Naive thymus-derived CD4-positive, alpha-beta T cell (primary cell): ENCODE results near the gene POLR1F. TPM values are rescaled to one million over a fixed set of nuclear protein-coding genes. Genes with fewer than 3 reads are reported as not detected.

Experiments
- ATAC-seq: fragments of 150-1000 bp; cut with Tn5 transposase; 2 replicates; pipeline ENCODE4 v1.10.0; 2021; ENCODE audit warnings: mild to moderate bottlenecking, moderate library complexity
- CTCF ChIA-PET: fragments of 350-600 bp; sonication (Branson Sonifier 250); formaldehyde crosslinking; loops from one replicate; lab custom pipeline; 2021; ENCODE audit warnings: antibody characterized with exemption; lab: Charles Lee
- POLR2A ChIA-PET: fragments of 350-600 bp; sonication (Branson Sonifier 250); formaldehyde crosslinking; loops from one replicate; lab custom pipeline; 2021; ENCODE audit warnings: antibody characterized with exemption, inconsistent platforms; lab: Charles Lee
- DNase-seq, 9 donors: peaks; one replicate each; pipeline versions ENCODE4 v3.0.0 to v3.0.0-alpha.2; 2020 to 2022; ENCODE audit warnings: mixed read lengths in 1 of 9
- H3K27ac ChIP-seq: one replicate; pipeline ENCODE4 v1.7.0; 2013; ENCODE audit warnings: mild to moderate bottlenecking, low read depth, low read length, moderate library complexity
- H3K27me3 ChIP-seq, 2 donors: one replicate each; pipeline ENCODE4 v1.7.0; 2013; ENCODE audit warnings: low read length in 2 of 2, mild to moderate bottlenecking in 2 of 2, moderate library complexity in 2 of 2; ENCODE audit not compliant: control insufficient read depth in 2 of 2, insufficient read depth in 2 of 2
- H3K36me3 ChIP-seq, 3 experiments: 1 replicate in 2 of 3; 2 replicates in 1 of 3; pipeline ENCODE4 v1.7.0; 2013; ENCODE audit warnings: low read length in 3 of 3, mild to moderate bottlenecking in 3 of 3, moderate library complexity in 1 of 3; ENCODE audit not compliant: insufficient read depth in 3 of 3, control insufficient read depth in 2 of 3
- H3K4me1 ChIP-seq, 2 donors: one replicate each; pipeline ENCODE4 v1.7.0; 2013; ENCODE audit warnings: low read length in 2 of 2, mild to moderate bottlenecking in 2 of 2, moderate library complexity in 1 of 2; ENCODE audit not compliant: control insufficient read depth in 2 of 2, insufficient read depth in 2 of 2
- H3K4me3 ChIP-seq: 2 replicates; pipeline ENCODE4 v1.7.0; 2013; ENCODE audit warnings: mild to moderate bottlenecking, low read length
- H3K9me3 ChIP-seq, 3 experiments: 1 replicate in 2 of 3; 2 replicates in 1 of 3; pipeline ENCODE4 v1.7.0; 2013; ENCODE audit warnings: low read length in 3 of 3; ENCODE audit not compliant: control insufficient read depth in 2 of 3
- H3K27ac Mint-ChIP-seq, 9 donors: one replicate each; pipeline ENCODE4 v1.8.0; 2020 to 2022; ENCODE audit warnings: mixed read lengths in 9 of 9, mild to moderate bottlenecking in 8 of 9, moderate library complexity in 5 of 9, inconsistent platforms in 2 of 9
- H3K27me3 Mint-ChIP-seq, 5 donors: one replicate each; pipeline ENCODE4 v1.8.0; 2021 to 2022; ENCODE audit warnings: mixed read lengths in 5 of 5, mild to moderate bottlenecking in 1 of 5
- H3K36me3 Mint-ChIP-seq, 5 donors: one replicate each; pipeline ENCODE4 v1.8.0; 2020 to 2022; ENCODE audit warnings: mixed read lengths in 5 of 5, mild to moderate bottlenecking in 3 of 5, inconsistent platforms in 1 of 5
- H3K4me1 Mint-ChIP-seq, 7 donors: one replicate each; pipeline ENCODE4 v1.8.0; 2020 to 2022; ENCODE audit warnings: mixed read lengths in 7 of 7, mild to moderate bottlenecking in 3 of 7, inconsistent platforms in 1 of 7
- H3K4me3 Mint-ChIP-seq, 10 donors: one replicate each; pipeline ENCODE4 v1.8.0; 2020 to 2022; ENCODE audit warnings: mild to moderate bottlenecking in 10 of 10, mixed read lengths in 10 of 10, moderate library complexity in 6 of 10, inconsistent platforms in 2 of 10
- H3K9me3 Mint-ChIP-seq, 11 donors: one replicate each; pipeline ENCODE4 v1.8.0; 2020 to 2022; ENCODE audit warnings: mixed read lengths in 11 of 11, mild to moderate bottlenecking in 4 of 11, inconsistent platforms in 1 of 11, moderate library complexity in 1 of 11
- intact Hi-C, 2 donors: fragments of 100-400 bp; cut with micrococcal nuclease; formaldehyde crosslinking; loops; one replicate each; pipeline ENCODE4 v1.15.1; 2023
- polyA plus RNA-seq, 2 donors: library from polyadenylated mRNA; unstranded; fragments of 300-500 nt; fragmentation: Illumina TruSeq; gene quantifications; one replicate each; pipeline ENCODE4 v1.2.3, GENCODE V29; 2021
- total RNA-seq, 6 experiments: library from RNA in 5 of 6; stranded (reverse) in 5 of 6; gene quantifications; 1 replicate in 5 of 6; 2 replicates in 1 of 6; pipeline ENCODE4 v1.2.3 and lab custom pipeline; 2021 to 2026

Gene POLR1F
- total and polyA plus RNA-seq, 7 experiments from 2014 or later, result 11.8 to 40.1 (median 20.1) TPM

GRCh38 chr7:19707240-19707639, 1.6 kb downstream of the POLR1F start:
- Mint-ChIP-seq H3K4me3 (peak overlapping the region; percentile 95 to 99 (median 97)), H3K4me1 (peaks cover 31 to 65% (median 59%) of the 10 kb centered on the region in 7 donors), H3K36me3 (peaks cover 0 to 14% (median 10%) of the 10 kb centered on the region in 5 donors), H3K27me3 (peaks cover 0 to 5% (median 0%) of the 10 kb centered on the region in 5 donors), H3K27ac (peak overlapping the region in 8 of 9 donors; percentile 68 to 97 (median 94)), H3K9me3 (no peaks in the 10 kb centered on the region)
- no peaks in the 10 kb centered on the region for H3K27me3 ChIP-seq
- ChIA-PET CTCF (no interaction called here), POLR2A (no interaction called here)
- no peak overlapping the region for H3K27ac ChIP-seq
- peaks cover 19 to 23% of the 10 kb centered on the region in 2 donors for H3K4me1 ChIP-seq
- no peak for DNase-seq
- intact Hi-C loops, result loop anchor here (10.0 kb wide), 2 partner anchors 1088 to 1772 kb away; no protein-coding TSS in a partner anchor
- no peaks in the 10 kb centered on the region for H3K9me3 ChIP-seq
- no peak for ATAC-seq
- H3K36me3 ChIP-seq, result peaks cover 0 to 4% (median 3%) of the 10 kb centered on the region in 3 experiments
- peak overlapping the region; percentile 70 for H3K4me3 ChIP-seq

GRCh38 chr7:19705663-19706062, 3.2 kb downstream of the POLR1F start:
- Mint-ChIP-seq H3K27ac (peak overlapping the region in 5 of 9 donors; percentile 21 to 97 (median 60)), H3K4me1 (peaks cover 31 to 73% (median 59%) of the 10 kb centered on the region in 7 donors), H3K9me3 (no peaks in the 10 kb centered on the region), H3K27me3 (no peaks in the 10 kb centered on the region), H3K36me3 (peaks cover 0 to 25% (median 17%) of the 10 kb centered on the region in 5 donors), H3K4me3 (peak overlapping the region in 2 of 10 donors; percentile 44 to 96)
- intact Hi-C loops, result loop anchor here (10.0 kb wide), 2 partner anchors 1089 to 1771 kb away; no protein-coding TSS in a partner anchor
- peaks cover 19 to 23% of the 10 kb centered on the region in 2 donors for H3K4me1 ChIP-seq
- CTCF ChIA-PET, result no interaction called here
- no peaks in the 10 kb centered on the region for H3K27me3 ChIP-seq
- DNase-seq (no peak), ATAC-seq (no peak)
- POLR2A ChIA-PET, result no interaction called here
- no peaks in the 10 kb centered on the region for H3K9me3 ChIP-seq
- no peak overlapping the region for H3K27ac ChIP-seq
- peaks cover 0 to 7% (median 3%) of the 10 kb centered on the region in 3 experiments for H3K36me3 ChIP-seq
- H3K4me3 ChIP-seq, result no peak overlapping the region

GRCh38 chr7:19701471-19701870, 7.4 kb downstream of the POLR1F start:
- ChIA-PET CTCF (no interaction called here), POLR2A (no interaction called here)
- Histone ChIP-seq H3K36me3 (peaks cover 0 to 18% (median 3%) of the 10 kb centered on the region in 3 experiments), H3K4me3 (no peak overlapping the region), H3K4me1 (no peaks in the 10 kb centered on the region), H3K27ac (no peak overlapping the region), H3K9me3 (no peaks in the 10 kb centered on the region), H3K27me3 (no peaks in the 10 kb centered on the region)
- Mint-ChIP-seq H3K4me1 (peaks cover 4 to 38% (median 22%) of the 10 kb centered on the region in 7 donors), H3K36me3 (peaks cover 4 to 45% (median 19%) of the 10 kb centered on the region in 5 donors), H3K27me3 (no peaks in the 10 kb centered on the region), H3K9me3 (no peaks in the 10 kb centered on the region), H3K27ac (no peak overlapping the region), H3K4me3 (no peak overlapping the region)
- DNase-seq, result no peak
- intact Hi-C loops, result loop anchor here (10.0 kb wide), 2 partner anchors 1093 to 1767 kb away; no protein-coding TSS in a partner anchor
- ATAC-seq, result no peak

GRCh38 chr7:19700936-19701335, 7.9 kb downstream of the POLR1F start:
- Histone ChIP-seq H3K27ac (no peak overlapping the region), H3K9me3 (no peaks in the 10 kb centered on the region), H3K36me3 (peaks cover 0 to 18% (median 3%) of the 10 kb centered on the region in 3 experiments), H3K4me1 (no peaks in the 10 kb centered on the region), H3K4me3 (no peak overlapping the region), H3K27me3 (no peaks in the 10 kb centered on the region)
- Mint-ChIP-seq H3K27me3 (no peaks in the 10 kb centered on the region), H3K27ac (peak overlapping the region in 1 of 9 donors; percentile 22), H3K36me3 (peaks cover 4 to 48% (median 19%) of the 10 kb centered on the region in 5 donors), H3K4me1 (peaks cover 4 to 33% (median 17%) of the 10 kb centered on the region in 7 donors), H3K9me3 (no peaks in the 10 kb centered on the region), H3K4me3 (no peak overlapping the region)
- ChIA-PET POLR2A (no interaction called here), CTCF (interaction anchor here (1.0 to 1.6 kb wide), 2 partner anchors 8 to 12 kb away, joined by 4 to 10 read pairs; partner anchors contain the start of gene POLR1F)
- ATAC-seq (no peak), DNase-seq (no peak)
- intact Hi-C loops, result loop anchor here (10.0 kb wide), 2 partner anchors 1094 to 1766 kb away; no protein-coding TSS in a partner anchor

- H3K4me3 ChIP-seq, result no peak overlapping the region
- no peak for DNase-seq
- Mint-ChIP-seq H3K27me3 (no peaks in the 10 kb centered on the region), H3K9me3 (no peaks in the 10 kb centered on the region), H3K36me3 (peaks cover 4 to 47% (median 13%) of the 10 kb centered on the region in 5 donors), H3K27ac (peak overlapping the region in 2 of 9 donors; percentile 30 to 33), H3K4me1 (peaks cover 0 to 16% (median 0%) of the 10 kb centered on the region in 7 donors), H3K4me3 (no peak overlapping the region)
- ChIA-PET CTCF (interaction anchor here (1.0 kb wide), 1 partner anchor 15 kb away, joined by 3 read pairs; no protein-coding TSS in a partner anchor), POLR2A (no interaction called here)
- intact Hi-C loops, result no loop called here
- H3K27me3 ChIP-seq, result no peaks in the 10 kb centered on the region
- no peak for ATAC-seq
- no peak overlapping the region for H3K27ac ChIP-seq
- H3K36me3 ChIP-seq, result peaks cover 0 to 18% (median 3%) of the 10 kb centered on the region in 3 experiments
- H3K4me1 ChIP-seq, result no peaks in the 10 kb centered on the region
- H3K9me3 ChIP-seq, result no peaks in the 10 kb centered on the region
These were observed 10.5 kb downstream of the POLR1F start for GRCh38 chr7:19698331-19698730.

- no peak for ATAC-seq
- no peak for DNase-seq
- Mint-ChIP-seq H3K27me3 (no peaks in the 10 kb centered on the region), H3K9me3 (no peaks in the 10 kb centered on the region), H3K36me3 (peaks cover 4 to 35% (median 7%) of the 10 kb centered on the region in 5 donors), H3K4me1 (peaks cover 0 to 15% (median 0%) of the 10 kb centered on the region in 7 donors), H3K4me3 (no peak overlapping the region), H3K27ac (no peak overlapping the region)
- ChIA-PET POLR2A (no interaction called here), CTCF (no interaction called here)
- intact Hi-C loops, result no loop called here
- H3K27me3 ChIP-seq, result no peaks in the 10 kb centered on the region
- peaks cover 0 to 14% (median 0%) of the 10 kb centered on the region in 3 experiments for H3K36me3 ChIP-seq
- no peaks in the 10 kb centered on the region for H3K9me3 ChIP-seq
- H3K27ac ChIP-seq, result no peak overlapping the region
- no peak overlapping the region for H3K4me3 ChIP-seq
- H3K4me1 ChIP-seq, result no peaks in the 10 kb centered on the region
These were observed 11.9 kb downstream of the POLR1F start for GRCh38 chr7:19696926-19697325.
